Natural killer cell (primary cell): ENCODE results near the gene APOL6. TPM values are rescaled to one million over a fixed set of nuclear protein-coding genes. Genes with fewer than 3 reads are reported as not detected.
"Not testable (repeated sequence)": the region's sequence is repeated elsewhere in the genome, so short reads cannot be mapped to it uniquely, and the experiment has no call there.

Experiments
- ATAC-seq, 3 donors: fragments of 150-1000 bp in 2 of 3; fragments of 200-7000 bp in 1 of 3; cut with Tn5 transposase; 1 replicate in 1 of 3; 2 replicates in 2 of 3; pipeline ENCODE4 v1.10.0; 2021; ENCODE audit warnings: mild to moderate bottlenecking in 2 of 3, moderate library complexity in 2 of 3
- DNase-seq, 2 donors: peaks; one replicate each; pipeline versions ENCODE4 v3.0.0 to v3.0.0-alpha.2; 2013 to 2021; ENCODE audit warnings: mixed read lengths in 1 of 2
- H3K27ac ChIP-seq: one replicate; pipeline ENCODE4 v1.5.1; 2013; ENCODE audit warnings: mild to moderate bottlenecking, low read length
- H3K27me3 ChIP-seq: one replicate; pipeline ENCODE4 v1.6.1; 2013; ENCODE audit warnings: low read length; ENCODE audit not compliant: control insufficient read depth, insufficient read depth
- H3K36me3 ChIP-seq: one replicate; pipeline ENCODE4 v1.6.1; 2013; ENCODE audit warnings: low read length; ENCODE audit not compliant: control insufficient read depth, insufficient read depth
- H3K4me1 ChIP-seq: one replicate; pipeline ENCODE4 v1.6.1; 2013; ENCODE audit warnings: low read length; ENCODE audit not compliant: control insufficient read depth, insufficient read depth
- H3K4me3 ChIP-seq: one replicate; pipeline ENCODE4 v1.5.1; 2013; ENCODE audit warnings: low read length
- H3K9me3 ChIP-seq: one replicate; pipeline ENCODE4 v1.6.1; 2013; ENCODE audit warnings: low read length; ENCODE audit not compliant: control insufficient read depth, insufficient read depth
- H3K27ac Mint-ChIP-seq, 2 donors: one replicate each; pipeline ENCODE4 v1.8.0; 2022; ENCODE audit warnings: mild to moderate bottlenecking in 2 of 2, mixed read lengths in 2 of 2, moderate library complexity in 1 of 2
- H3K27me3 Mint-ChIP-seq, 2 donors: one replicate each; pipeline ENCODE4 v1.8.0; 2022; ENCODE audit warnings: low read depth in 2 of 2, mixed read lengths in 2 of 2
- H3K36me3 Mint-ChIP-seq: one replicate; pipeline ENCODE4 v1.8.0; 2022; ENCODE audit warnings: mixed read lengths
- H3K4me1 Mint-ChIP-seq, 2 donors: one replicate each; pipeline ENCODE4 v1.8.0; 2022; ENCODE audit warnings: mixed read lengths in 2 of 2
- H3K4me3 Mint-ChIP-seq: one replicate; pipeline ENCODE4 v1.8.0; 2022; ENCODE audit warnings: mild to moderate bottlenecking, moderate library complexity, mixed read lengths
- H3K9me3 Mint-ChIP-seq, 2 donors: one replicate each; pipeline ENCODE4 v1.8.0; 2022; ENCODE audit warnings: mixed read lengths in 2 of 2
- WGBS: methylation state at CpG from one replicate; pipeline ENCODE4 v1.1.7; 2013; ENCODE audit warnings: missing lambda C conversion rate; ENCODE audit not compliant: insufficient coverage; 5-methylcytosine and 5-hydroxymethylcytosine counted together
- intact Hi-C: fragments of 100-400 bp; cut with micrococcal nuclease; formaldehyde crosslinking; loops from one replicate; pipeline ENCODE4 v1.14.2; 2022
- total RNA-seq, 4 donors: library from RNA; stranded (reverse); fragments of 120-200 nt in 1 of 4; gene quantifications; one replicate each; pipeline versions ENCODE4 v1.2.3 to v1.2.4, GENCODE V29; 2013 to 2022
- TF ChIP-seq, protein P1 (sequence below): fragments of 200-600 bp; IDR thresholded peaks from one replicate; pipeline ENCODE4 v1.8.0; 2022; ENCODE audit warnings: antibody characterized with exemption

The APOL6 gene
- total RNA-seq, 3 donors from 2014 or later (not counting 1 experiment from before 2014, with no cell fraction given): 116 to 138 (median 122) TPM

GRCh38 chr22:35690001-35690400 is 41.8 kb downstream of the APOL6 start:
- no peak overlapping the region for H3K4me3 ChIP-seq
- no CpG with 5 or more reads among the region's 1 CpG for WGBS
- no peaks in the 10 kb centered on the region for H3K36me3 ChIP-seq
- H3K9me3 ChIP-seq: no peaks in the 10 kb centered on the region
- no peaks in the 10 kb centered on the region for H3K27me3 ChIP-seq
- Mint-ChIP-seq H3K9me3 (peaks cover 0 to 3% of the 10 kb centered on the region in 2 donors), H3K36me3 (no peaks in the 10 kb centered on the region), H3K4me1 (no peaks in the 10 kb centered on the region), H3K27ac (no peak overlapping the region), H3K27me3 (no peaks in the 10 kb centered on the region), H3K4me3 (no peak overlapping the region)
- H3K27ac ChIP-seq: no peak overlapping the region
- H3K4me1 ChIP-seq: no peaks in the 10 kb centered on the region
- intact Hi-C loops: no loop called here
- no peak for ATAC-seq
- DNase-seq: no peak
- TF ChIP-seq, protein P1, sequence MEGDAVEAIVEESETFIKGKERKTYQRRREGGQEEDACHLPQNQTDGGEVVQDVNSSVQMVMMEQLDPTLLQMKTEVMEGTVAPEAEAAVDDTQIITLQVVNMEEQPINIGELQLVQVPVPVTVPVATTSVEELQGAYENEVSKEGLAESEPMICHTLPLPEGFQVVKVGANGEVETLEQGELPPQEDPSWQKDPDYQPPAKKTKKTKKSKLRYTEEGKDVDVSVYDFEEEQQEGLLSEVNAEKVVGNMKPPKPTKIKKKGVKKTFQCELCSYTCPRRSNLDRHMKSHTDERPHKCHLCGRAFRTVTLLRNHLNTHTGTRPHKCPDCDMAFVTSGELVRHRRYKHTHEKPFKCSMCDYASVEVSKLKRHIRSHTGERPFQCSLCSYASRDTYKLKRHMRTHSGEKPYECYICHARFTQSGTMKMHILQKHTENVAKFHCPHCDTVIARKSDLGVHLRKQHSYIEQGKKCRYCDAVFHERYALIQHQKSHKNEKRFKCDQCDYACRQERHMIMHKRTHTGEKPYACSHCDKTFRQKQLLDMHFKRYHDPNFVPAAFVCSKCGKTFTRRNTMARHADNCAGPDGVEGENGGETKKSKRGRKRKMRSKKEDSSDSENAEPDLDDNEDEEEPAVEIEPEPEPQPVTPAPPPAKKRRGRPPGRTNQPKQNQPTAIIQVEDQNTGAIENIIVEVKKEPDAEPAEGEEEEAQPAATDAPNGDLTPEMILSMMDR: no peak

DNA sequence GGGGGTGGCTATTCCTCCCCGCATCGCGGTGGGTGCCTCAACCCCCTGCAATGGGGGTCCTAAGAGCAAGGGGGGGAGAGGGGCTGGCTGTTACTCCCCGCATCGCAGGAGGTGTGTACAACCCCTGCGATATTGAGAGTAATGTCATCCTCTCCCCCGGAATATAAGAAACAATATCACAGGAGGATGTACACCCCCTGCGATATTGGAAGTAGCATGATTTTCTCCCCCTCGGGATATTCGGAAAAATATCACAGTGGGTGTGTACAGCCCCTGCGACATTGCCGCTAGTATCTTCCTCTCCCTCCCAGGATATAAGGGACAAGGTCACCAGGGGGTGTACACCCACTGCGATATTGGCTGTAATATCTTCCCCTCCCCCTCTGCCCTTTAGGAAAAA is 47.0 kb downstream of the APOL6 start:
- 79% methylated on average over 13 of the region's 13 CpGs for WGBS

DNA sequence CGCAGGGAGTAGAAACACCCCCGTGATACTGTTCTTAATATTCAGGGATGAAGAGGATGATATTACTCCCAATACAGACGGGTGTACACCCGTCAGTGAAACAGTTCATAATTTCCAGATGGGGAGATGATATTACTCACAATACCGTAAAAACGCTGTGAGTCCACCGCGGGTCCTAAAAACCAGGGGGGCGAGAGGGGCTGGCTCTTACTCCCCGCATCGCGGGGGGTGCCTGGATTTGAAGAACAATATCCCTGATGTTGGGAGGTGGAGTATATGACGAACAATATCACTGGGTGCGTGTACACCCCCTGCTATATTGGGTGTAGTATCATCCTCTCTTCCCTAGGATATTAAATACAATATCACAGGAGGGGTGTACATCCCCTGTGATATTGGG is 48.9 kb downstream of the APOL6 start:
- no peak overlapping the region for H3K27ac Mint-ChIP-seq
- ATAC-seq: no peak
- no peaks in the 10 kb centered on the region for H3K4me1 ChIP-seq
- no peaks in the 10 kb centered on the region for H3K9me3 Mint-ChIP-seq
- H3K27me3 ChIP-seq: no peaks in the 10 kb centered on the region
- WGBS: 76% methylated on average over 13 of the region's 14 CpGs
- H3K27me3 Mint-ChIP-seq: no peaks in the 10 kb centered on the region
- no peak overlapping the region for H3K27ac ChIP-seq
- no peaks in the 10 kb centered on the region for H3K36me3 Mint-ChIP-seq
- intact Hi-C loops: loop anchor here (1.0 to 5.0 kb wide), 2 partner anchors 50 to 74 kb away; partner anchors contain the start of gene APOL6
- no peak for DNase-seq
- H3K4me1 Mint-ChIP-seq: no peaks in the 10 kb centered on the region
- H3K4me3 ChIP-seq: no peak overlapping the region
- no peaks in the 10 kb centered on the region for H3K9me3 ChIP-seq
- no peak overlapping the region for H3K4me3 Mint-ChIP-seq
- TF ChIP-seq, protein P1: no peak
- H3K36me3 ChIP-seq: no peaks in the 10 kb centered on the region

More for the DNA sequence above, 47.0 kb downstream of the APOL6 start:
- H3K27me3 Mint-ChIP-seq: no peaks in the 10 kb centered on the region
- DNase-seq: no peak
- no peak overlapping the region for H3K27ac Mint-ChIP-seq
- Histone ChIP-seq H3K4me3 (no peak overlapping the region), H3K27me3 (no peaks in the 10 kb centered on the region), H3K36me3 (no peaks in the 10 kb centered on the region), H3K9me3 (no peaks in the 10 kb centered on the region), H3K4me1 (no peaks in the 10 kb centered on the region), H3K27ac (no peak overlapping the region)
- no peaks in the 10 kb centered on the region for H3K36me3 Mint-ChIP-seq
- no peak overlapping the region for H3K4me3 Mint-ChIP-seq
- H3K4me1 Mint-ChIP-seq: no peaks in the 10 kb centered on the region
- intact Hi-C loops: loop anchor here (5.0 kb wide), 1 partner anchor 48 kb away; the partner anchor contains the start of gene APOL6
- TF ChIP-seq, protein P1: no peak
- no peaks in the 10 kb centered on the region for H3K9me3 Mint-ChIP-seq
- no peak for ATAC-seq

- H3K9me3 ChIP-seq, H3K4me1 Mint-ChIP-seq, H3K36me3 ChIP-seq, DNase-seq, H3K4me1 ChIP-seq, H3K27me3 ChIP-seq, H3K27ac Mint-ChIP-seq, H3K4me3 Mint-ChIP-seq, H3K27ac ChIP-seq, H3K4me3 ChIP-seq, H3K9me3 Mint-ChIP-seq, H3K27me3 Mint-ChIP-seq, H3K36me3 Mint-ChIP-seq: not testable (repeated sequence)
- intact Hi-C loops: loop anchor here (5.0 kb wide), 1 partner anchor 53 kb away; the partner anchor contains the start of gene APOL6
- no CpG with 5 or more reads among the region's 6 CpGs for WGBS
- ATAC-seq: peak in 1 of 3 donors; percentile 42
These were observed 51.6 kb downstream of the APOL6 start for GRCh38 chr22:35699852-35700251.
